IMR-90 (cell line): ENCODE results near the gene CTNND2. TPM values are rescaled to one million over a fixed set of nuclear protein-coding genes. Genes with fewer than 3 reads are reported as not detected.

ENCODE experiments used
- ATAC-seq: fragments of 200-7000 bp; cut with Tn5 transposase; 2 replicates; pipeline ENCODE4 v1.9.1; 2020; ENCODE audit warnings: low read depth, mild to moderate bottlenecking, moderate library complexity
- BruUV-seq: library from RNA; stranded (reverse); fragments of 400-500 nt; replicated peaks from 2 replicates; lab custom pipeline; 2021; lab: Mats Ljungman, UMichigan
- CTCF ChIA-PET: fragments of 300-600 bp; formaldehyde crosslinking; extraction: SDS; loops from one replicate; lab custom pipeline; 2021; ENCODE audit warnings: antibody characterized with exemption; lab: Yijun Ruan, JAX
- POLR2A ChIA-PET: fragments of 300-600 bp; sonication (Branson Sonifier 250); formaldehyde crosslinking; loops from one replicate; lab custom pipeline; 2022; ENCODE audit warnings: antibody characterized with exemption; ENCODE audit not compliant: unreplicated experiment; lab: Charles Lee
- DNase-seq: peaks from one replicate; pipeline ENCODE4 v3.0.0; 2013
- H2AFZ ChIP-seq: replicated peaks from 2 replicates; pipeline ENCODE3; 2013; ENCODE audit warnings: low read length, mild to moderate bottlenecking; ENCODE audit not compliant: poor library complexity
- H2AK5ac ChIP-seq: 2 replicates; pipeline ENCODE4 v1.6.1; 2013; ENCODE audit warnings: low read depth, low read length, inconsistent platforms
- H2AK9ac ChIP-seq: replicated peaks from 2 replicates; pipeline ENCODE3; 2013; ENCODE audit warnings: mild to moderate bottlenecking, low read depth, low read length, moderate library complexity; ENCODE audit not compliant: poor library complexity
- H2BK120ac ChIP-seq: 2 replicates; pipeline ENCODE4 v1.6.1; 2013; ENCODE audit warnings: low read depth, low read length, inconsistent platforms
- H2BK15ac ChIP-seq: 3 replicates; pipeline ENCODE4 v1.6.1; 2013; ENCODE audit warnings: low read depth, low read length, inconsistent platforms
- H2BK20ac ChIP-seq: 2 replicates; pipeline ENCODE4 v1.6.1; 2013; ENCODE audit warnings: low read depth, mild to moderate bottlenecking, inconsistent platforms, low read length, moderate library complexity
- H2BK5ac ChIP-seq: 2 replicates; pipeline ENCODE4 v1.6.1; 2013; ENCODE audit warnings: mild to moderate bottlenecking, low read depth, low read length, inconsistent platforms; ENCODE audit not compliant: poor library complexity, severe bottlenecking
- H3K14ac ChIP-seq: replicated peaks from 2 replicates; pipeline ENCODE4 v1.6.1; 2013; ENCODE audit warnings: low read depth, low read length, inconsistent platforms
- H3K18ac ChIP-seq: 2 replicates; pipeline ENCODE4 v1.6.1; 2013; ENCODE audit warnings: low read depth, low read length, control low read depth
- H3K23ac ChIP-seq: 2 replicates; pipeline ENCODE4 v1.6.1; 2013; ENCODE audit warnings: low read depth, low read length, inconsistent platforms
- H3K27ac ChIP-seq: 2 replicates; pipeline ENCODE4 v1.5.1; 2013; ENCODE audit warnings: mild to moderate bottlenecking, control low read depth, low read length; ENCODE audit not compliant: insufficient read depth
- H3K27me3 ChIP-seq: 2 replicates; pipeline ENCODE4 v1.6.1; 2013; ENCODE audit warnings: low read length; ENCODE audit not compliant: control insufficient read depth, insufficient read depth
- H3K36me3 ChIP-seq: 2 replicates; pipeline ENCODE4 v1.6.1; 2013; ENCODE audit warnings: low read length, mixed read lengths; ENCODE audit not compliant: control insufficient read depth, insufficient read depth
- H3K4ac ChIP-seq: 2 replicates; pipeline ENCODE4 v1.6.1; 2013; ENCODE audit warnings: low read depth, low read length, inconsistent platforms
- H3K4me1 ChIP-seq: 2 replicates; pipeline ENCODE4 v1.6.1; 2013; ENCODE audit warnings: low read length, mixed read lengths; ENCODE audit not compliant: control insufficient read depth, insufficient read depth
- H3K4me2 ChIP-seq: 2 replicates; pipeline ENCODE4 v1.6.1; 2013; ENCODE audit warnings: low read depth, mild to moderate bottlenecking, control low read depth, low read length, moderate library complexity
- H3K4me3 ChIP-seq: 2 replicates; pipeline ENCODE4 v1.5.1; 2013; ENCODE audit warnings: low read depth, mild to moderate bottlenecking, control low read depth, low read length, moderate library complexity; ENCODE audit not compliant: insufficient read depth
- H3K56ac ChIP-seq: 2 replicates; pipeline ENCODE4 v1.6.1; 2013; ENCODE audit warnings: low read length, inconsistent platforms; ENCODE audit not compliant: insufficient read depth; ENCODE audit errors: extremely low read depth
- H3K79me1 ChIP-seq, 2 experiments: 2 replicates each; pipeline ENCODE4 v1.6.1; 2013; ENCODE audit warnings: low read length in 2 of 2, inconsistent platforms in 1 of 2, low read depth in 1 of 2
- H3K9ac ChIP-seq: 2 replicates; pipeline ENCODE4 v1.6.1; 2013; ENCODE audit warnings: low read depth, low read length, control low read depth
- H3K9me1 ChIP-seq: 2 replicates; pipeline ENCODE4 v1.6.1; 2013; ENCODE audit warnings: low read length, inconsistent platforms; ENCODE audit not compliant: insufficient read depth
- H3K9me3 ChIP-seq: 2 replicates; pipeline ENCODE4 v1.6.1; 2013; ENCODE audit warnings: low read length; ENCODE audit not compliant: control insufficient read depth, insufficient read depth
- H4K20me1 ChIP-seq: 2 replicates; pipeline ENCODE4 v1.6.1; 2013; ENCODE audit warnings: low read length, inconsistent platforms; ENCODE audit not compliant: insufficient read depth
- H4K5ac ChIP-seq: 2 replicates; pipeline ENCODE4 v1.6.1; 2013; ENCODE audit warnings: mild to moderate bottlenecking, low read depth, low read length, control low read depth
- H4K8ac ChIP-seq, 2 experiments: 2 replicates each; pipeline ENCODE4 v1.6.1; 2013; ENCODE audit warnings: low read depth in 2 of 2, low read length in 2 of 2, control low read depth in 1 of 2, inconsistent platforms in 1 of 2
- H4K91ac ChIP-seq: 2 replicates; pipeline ENCODE4 v1.6.1; 2013; ENCODE audit warnings: low read depth, low read length, inconsistent platforms; ENCODE audit not compliant: insufficient read depth
- FOS ChIP-seq: fragments of 150-350 bp; IDR thresholded peaks from 2 replicates; pipeline ENCODE4 v1.6.1; 2016; ENCODE audit warnings: low read depth, low read length
- MAZ ChIP-seq: IDR thresholded peaks from 2 replicates; pipeline ENCODE4 v1.6.1; 2012; ENCODE audit warnings: low read depth, mild to moderate bottlenecking, low read length, improper control_type of control experiment, moderate library complexity, borderline replicate concordance
- RCOR1 ChIP-seq: IDR thresholded peaks from 2 replicates; pipeline ENCODE4 v1.6.1; 2012; ENCODE audit warnings: mild to moderate bottlenecking, low read length, improper control_type of control experiment; ENCODE audit not compliant: insufficient replicate concordance
- WGBS, 2 experiments: methylation state at CpG; one replicate each; pipeline versions ENCODE4 v1.1.5 to v1.1.7; 2013; ENCODE audit warnings: missing lambda C conversion rate in 2 of 2; ENCODE audit not compliant: insufficient read length in 1 of 2; ENCODE audit errors: extremely low coverage in 2 of 2; 5-methylcytosine and 5-hydroxymethylcytosine counted together
- dilution Hi-C: fragments of 300-500 bp; cut with HindIII; formaldehyde crosslinking; loops from one replicate; pipeline ENCODE4 v1.14.3; 2018; ENCODE audit warnings: low sequenced_read_pairs; ENCODE audit not compliant: unreplicated experiment
- in situ Hi-C: fragments of 300-500 bp; cut with MboI; formaldehyde crosslinking; loops from 3 replicates; pipeline ENCODE4 v1.14.3; 2019; ENCODE audit warnings: low sequenced_read_pairs, inconsistent platforms, mixed read lengths
- intact Hi-C: fragments of 100-400 bp; cut with micrococcal nuclease; formaldehyde crosslinking; loops from 2 replicates; pipeline ENCODE4 v1.10.0; 2022
- polyA plus RNA-seq, 3 experiments: library from polyadenylated mRNA; depleted of rRNA; stranded (reverse); fragments of >200 nt; gene quantifications; 2 replicates each; pipeline ENCODE4 v1.2.3, GENCODE V29; 2012; ENCODE audit warnings: low replicate concordance in 1 of 3
- total RNA-seq: library from RNA; depleted of rRNA; stranded (reverse); fragments of >200 nt; gene quantifications from 2 replicates; pipeline ENCODE4 v1.2.3, GENCODE V29; 2012

Gene CTNND2
- total and polyA plus RNA-seq, 2 of the 4 experiments (the other 2 are of a cell fraction): not detected

DNA sequence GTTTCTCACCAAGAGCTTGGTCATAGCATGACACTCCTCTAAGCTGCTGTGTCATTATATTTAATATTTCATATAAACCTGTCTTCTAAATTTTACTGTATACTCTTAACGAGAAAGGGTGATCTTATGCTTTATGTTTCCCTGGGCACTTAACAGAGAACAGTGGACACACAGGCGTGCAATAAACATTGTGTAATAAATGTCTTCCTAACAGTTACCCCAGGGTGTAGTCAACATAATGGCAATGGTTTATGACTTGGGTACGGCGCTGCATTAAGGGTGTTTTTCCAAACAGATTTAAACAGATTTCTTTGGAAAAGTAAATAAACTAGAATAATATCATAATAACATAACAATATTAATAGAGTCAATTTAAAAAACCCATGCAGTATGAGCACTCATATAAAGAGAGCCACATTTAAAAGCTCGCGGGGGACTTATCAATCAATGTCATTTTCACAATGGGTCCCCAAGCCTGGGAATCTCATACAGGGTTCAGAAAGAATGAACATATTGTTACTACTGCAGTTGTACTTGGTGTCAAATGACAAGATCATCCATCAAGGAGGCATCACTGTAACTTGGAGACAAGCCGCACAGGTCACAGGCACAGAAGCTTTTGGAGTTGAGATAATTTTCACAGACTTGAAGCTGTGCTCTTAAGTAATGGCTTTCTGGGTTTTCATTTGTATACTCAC, 376.4 kb downstream of the CTNND2 start:
- H3K27ac ChIP-seq: no peak overlapping the region
- no peak overlapping the region for H4K5ac ChIP-seq
- H2BK20ac ChIP-seq: no peak overlapping the region
- no TSS peak for BruUV-seq
- H2BK5ac ChIP-seq: no peak overlapping the region
- H3K18ac ChIP-seq: no peak overlapping the region
- H4K8ac ChIP-seq: no peak overlapping the region
- TF ChIP-seq RCOR1 (no peak), FOS (no peak), MAZ (no peak)
- H3K79me1 ChIP-seq: no peaks in the 10 kb centered on the region
- H3K36me3 ChIP-seq: no peaks in the 10 kb centered on the region
- ChIA-PET POLR2A (no interaction called here), CTCF (no interaction called here)
- no peak overlapping the region for H3K14ac ChIP-seq
- no peaks in the 10 kb centered on the region for H3K4me1 ChIP-seq
- no peak overlapping the region for H2AK5ac ChIP-seq
- no peak overlapping the region for H3K4me2 ChIP-seq
- no CpG with 5 or more reads among the region's 7 CpGs for WGBS, 2 experiments
- H2BK120ac ChIP-seq: no peak overlapping the region
- ATAC-seq: no peak
- H3K4me3 ChIP-seq: no peak overlapping the region
- H3K56ac ChIP-seq: no peak overlapping the region
- H3K4ac ChIP-seq: no peak overlapping the region
- H3K9me1 ChIP-seq: no peaks in the 10 kb centered on the region
- no peak overlapping the region for H3K9ac ChIP-seq
- H2AFZ ChIP-seq: no peak overlapping the region
- H3K27me3 ChIP-seq: no peaks in the 10 kb centered on the region
- H3K23ac ChIP-seq: no peak overlapping the region
- no peak for DNase-seq
- no peak overlapping the region for H2BK15ac ChIP-seq
- intact Hi-C loops (no loop called here), dilution Hi-C loops (no loop called here), in situ Hi-C loops (no loop called here)
- no peak overlapping the region for H4K91ac ChIP-seq
- H4K20me1 ChIP-seq: no peaks in the 10 kb centered on the region
- H3K9me3 ChIP-seq: peaks cover 14% of the 10 kb centered on the region
- H2AK9ac ChIP-seq: no peak overlapping the region
